AG04450 (cell line): ENCODE results near the gene SLC11A1. TPM values are rescaled to one million over a fixed set of nuclear protein-coding genes. Genes with fewer than 3 reads are reported as not detected.

Experiments used
- CTCF ChIA-PET: fragments of 300-600, 350-600 bp; formaldehyde crosslinking; extraction: SDS; loops from one replicate; lab custom pipeline; 2022; ENCODE audit warnings: antibody characterized with exemption, inconsistent platforms; lab: Charles Lee
- POLR2A ChIA-PET: fragments of 350-600 bp; formaldehyde crosslinking; extraction: SDS; loops from one replicate; lab custom pipeline; 2021; ENCODE audit warnings: antibody characterized with exemption, inconsistent platforms; lab: Yijun Ruan, JAX
- DNase-seq: peaks from one replicate; pipeline ENCODE4 v3.0.0-alpha.2; 2011; ENCODE audit warnings: low read depth, low spot score
- H3K27ac ChIP-seq: one replicate; pipeline ENCODE4 v1.5.1; 2012; ENCODE audit warnings: low read depth, low read length, control low read depth
- H3K27me3 ChIP-seq: one replicate; pipeline ENCODE4 v1.6.0; 2012; ENCODE audit warnings: low read length; ENCODE audit not compliant: control insufficient read depth, insufficient read depth
- H3K4me3 ChIP-seq: 2 replicates; pipeline ENCODE4 v1.5.1; 2011; ENCODE audit warnings: mild to moderate bottlenecking, low read depth, low read length, control low read depth
- H3K9me3 ChIP-seq: 2 replicates; pipeline ENCODE4 v1.5.1; 2012; ENCODE audit warnings: low read length; ENCODE audit not compliant: control insufficient read depth, insufficient read depth
- CTCF ChIP-seq: IDR thresholded peaks from 2 replicates; pipeline ENCODE4 v1.5.1; 2011; ENCODE audit warnings: low read depth, low read length, control low read depth, inconsistent platforms
- polyA plus RNA-seq: library from polyadenylated mRNA; depleted of rRNA; stranded (reverse); fragments of >200 nt; gene quantifications from 2 replicates; pipeline ENCODE4 v1.2.3, GENCODE V29; 2011

The SLC11A1 gene
- polyA plus RNA-seq, 1 experiment, result not detected

GRCh38 chr2:218363736-218364135 lies 18.3 kb upstream of the SLC11A1 start:
- peaks cover 4% of the 10 kb centered on the region for H3K27me3 ChIP-seq
- no peak for DNase-seq
- CTCF ChIA-PET, result no interaction called here
- peaks cover 9% of the 10 kb centered on the region for H3K9me3 ChIP-seq
- H3K27ac ChIP-seq, result no peak overlapping the region
- POLR2A ChIA-PET, result no interaction called here
- no peak for TF ChIP-seq CTCF
- H3K4me3 ChIP-seq, result no peak overlapping the region

DNA sequence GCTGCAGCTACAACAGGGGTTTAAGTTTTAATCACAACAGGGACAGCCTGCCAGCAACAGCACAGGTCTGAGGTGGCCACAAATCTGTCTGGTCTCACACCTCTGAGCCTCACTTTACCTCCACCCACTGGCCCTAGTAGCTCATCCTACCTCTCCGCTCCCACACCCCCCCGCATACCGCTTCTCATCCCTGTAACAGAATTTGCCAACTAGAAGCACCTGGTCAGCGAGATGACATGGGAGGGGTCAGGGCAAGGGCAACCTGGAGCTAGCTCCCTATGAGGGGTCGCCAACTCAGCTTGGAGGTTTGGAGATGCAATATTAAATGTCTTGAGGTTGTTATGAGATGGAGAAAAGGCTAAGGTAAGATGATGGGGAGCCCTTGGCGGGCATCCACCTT lies 17.9 kb upstream of the SLC11A1 start:
- DNase-seq, result no peak
- ChIA-PET POLR2A (interaction anchor here (0.5 kb wide), 1 partner anchor 11 kb away, joined by 6 read pairs; no protein-coding TSS in a partner anchor), CTCF (no interaction called here)
- H3K4me3 ChIP-seq, result no peak overlapping the region
- peaks cover 9% of the 10 kb centered on the region for H3K9me3 ChIP-seq
- no peak for TF ChIP-seq CTCF
- no peak overlapping the region for H3K27ac ChIP-seq
- H3K27me3 ChIP-seq, result peaks cover 4% of the 10 kb centered on the region

- Histone ChIP-seq H3K9me3 (peaks cover 9% of the 10 kb centered on the region), H3K27me3 (peaks cover 4% of the 10 kb centered on the region), H3K27ac (no peak overlapping the region), H3K4me3 (peak overlapping the region; percentile 59)
- ChIA-PET POLR2A (no interaction called here), CTCF (interaction anchor here (0.5 to 1.2 kb wide), 4 partner anchors 10 to 65 kb away, joined by 4 to 5 read pairs (median 4); partner anchors contain the start of gene CATIP)
- TF ChIP-seq CTCF, result no peak
- no peak for DNase-seq
These were observed 15.3 kb upstream of the SLC11A1 start for GRCh38 chr2:218366621-218367414.

DNA sequence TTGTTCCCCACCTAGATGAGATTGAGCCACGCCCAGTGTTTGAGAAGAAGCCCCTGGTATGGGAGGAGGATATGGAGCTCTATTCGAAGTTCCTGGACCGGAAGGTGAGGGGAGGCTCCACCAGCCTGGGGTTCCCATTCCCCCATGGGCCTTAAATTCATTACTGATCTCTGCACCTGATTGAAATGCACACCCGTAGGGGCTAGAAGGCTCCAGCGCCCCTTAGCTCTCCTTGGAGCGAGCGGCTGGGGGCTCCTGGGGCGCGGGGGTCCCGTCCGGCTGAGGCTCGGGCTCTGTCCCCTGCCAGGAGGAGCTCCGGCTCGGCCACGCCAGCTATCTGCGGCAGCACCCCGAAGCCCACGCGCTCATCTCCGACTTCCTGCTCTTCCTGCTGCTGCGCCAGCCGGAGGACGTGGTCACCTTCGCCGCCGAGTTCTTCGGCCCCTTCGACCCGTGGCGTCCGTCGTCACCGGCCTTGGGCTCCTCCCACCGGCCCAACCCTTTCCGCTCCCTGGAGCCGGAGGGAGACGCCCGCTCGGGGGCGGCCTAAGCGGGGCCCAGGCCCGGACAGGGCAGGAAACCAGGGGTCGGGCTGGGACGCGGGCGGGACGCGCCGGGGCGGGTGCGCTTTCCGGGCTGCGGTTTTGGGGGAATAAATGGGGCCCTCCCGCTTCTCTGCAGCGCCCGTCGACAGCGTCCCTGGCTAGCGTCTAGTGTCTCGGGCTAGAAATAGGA lies 14.5 kb upstream of the SLC11A1 start:
- TF ChIP-seq CTCF, result no peak
- DNase-seq, result no peak
- Histone ChIP-seq H3K27ac (no peak overlapping the region), H3K4me3 (peak overlapping the region; percentile 59), H3K27me3 (peaks cover 4% of the 10 kb centered on the region), H3K9me3 (peaks cover 9% of the 10 kb centered on the region)
- CTCF ChIA-PET, result interaction anchor here (1.0 to 1.2 kb wide), 3 partner anchors 11 to 66 kb away, joined by 4 to 5 read pairs (median 5); partner anchors contain the start of gene CATIP
- POLR2A ChIA-PET, result interaction anchor here (0.6 kb wide), 1 partner anchor 31 kb away, joined by 4 read pairs; no protein-coding TSS in a partner anchor

DNA sequence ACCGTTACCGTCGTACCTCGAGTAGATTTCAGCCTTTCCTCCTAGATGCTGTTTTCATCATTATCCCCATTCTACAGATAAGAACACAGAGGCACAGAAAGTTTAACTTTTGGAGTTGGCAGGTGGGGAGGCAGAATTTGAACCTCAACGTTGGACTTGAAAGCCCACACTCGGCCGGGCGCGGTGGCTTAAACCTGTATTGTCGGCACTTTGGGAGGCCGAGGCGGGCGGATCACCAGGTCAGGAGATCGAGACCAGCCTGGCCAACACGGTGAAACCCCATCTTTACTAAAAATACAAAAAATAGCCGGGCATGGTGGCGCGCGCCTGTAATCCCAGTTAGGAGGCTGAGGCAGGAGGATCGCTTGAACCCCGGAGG lies 13.9 kb upstream of the SLC11A1 start:
- Histone ChIP-seq H3K9me3 (peaks cover 9% of the 10 kb centered on the region), H3K27ac (no peak overlapping the region), H3K4me3 (peak overlapping the region; percentile 59), H3K27me3 (peaks cover 4% of the 10 kb centered on the region)
- ChIA-PET CTCF (interaction anchor here (1.0 to 1.3 kb wide), 3 partner anchors 11 to 75 kb away, joined by 3 to 4 read pairs (median 3); partner anchors contain the start of gene CATIP), POLR2A (interaction anchor here (0.6 kb wide), 1 partner anchor 32 kb away, joined by 4 read pairs; no protein-coding TSS in a partner anchor)
- no peak for TF ChIP-seq CTCF
- DNase-seq, result no peak
